HCT116 (cell line): Measurements from ENCODE around the gene IFT122. TPM values are rescaled to one million over a fixed set of nuclear protein-coding genes. Genes with fewer than 3 reads are reported as not detected.
"Not testable (repeated sequence)": the region's sequence is repeated elsewhere in the genome, so short reads cannot be mapped to it uniquely, and the experiment has no call there.

ENCODE experiments used
- ATAC-seq: fragments of 200-7000 bp; cut with Tn5 transposase; 2 replicates; pipeline ENCODE4 v1.9.1; 2020; ENCODE audit warnings: mild to moderate bottlenecking, moderate library complexity
- BruUV-seq: library from RNA; stranded (reverse); fragments of 400-500 nt; replicated peaks from 2 replicates; lab custom pipeline; 2021; lab: Mats Ljungman, UMichigan
- CTCF ChIA-PET: fragments of 300-600 bp; sonication (Branson Sonifier 250); formaldehyde crosslinking; loops from one replicate; lab custom pipeline; 2021; ENCODE audit warnings: antibody characterized with exemption; lab: Charles Lee
- POLR2A ChIA-PET: fragments of 300-600, 350-600 bp; sonication (Branson Sonifier 250); formaldehyde crosslinking; loops from one replicate; lab custom pipeline; 2021; ENCODE audit warnings: antibody characterized with exemption; lab: Charles Lee
- RAD21 ChIA-PET, 2 experiments: fragments of 300-600 bp; sonication (Branson Sonifier 250); formaldehyde crosslinking; loops; one replicate each; lab custom pipeline; 2023; ENCODE audit warnings: low total read pairs in 2 of 2; ENCODE audit not compliant: uncharacterized antibody in 2 of 2, unreplicated experiment in 2 of 2, low non-redundant PET in 1 of 2; lab: Charles Lee
- DNase-seq: peaks from one replicate; pipeline ENCODE4 v3.0.0-alpha.2; 2010; ENCODE audit warnings: low read depth, low spot score
- H2AFZ ChIP-seq: fragments of 200-600 bp; shearing (Covaris generic), sonication (generic); 2 replicates; pipeline ENCODE4 v1.6.1; 2017; ENCODE audit warnings: low read depth, mixed run types, mixed read lengths, antibody characterized with exemption, low read length; ENCODE audit not compliant: poor library complexity, severe bottlenecking
- H3K27ac ChIP-seq: 2 replicates; pipeline ENCODE4 v1.5.1; 2012; ENCODE audit warnings: low read depth, low read length
- H3K27me3 ChIP-seq: fragments of 200-600 bp; sonication (generic); 2 replicates; pipeline ENCODE4 v1.6.1; 2016; ENCODE audit warnings: mixed run types, low read length, mixed read lengths; ENCODE audit not compliant: insufficient read depth
- H3K36me3 ChIP-seq, 2 experiments: fragments of 200-500 bp in 1 of 2; fragments of 200-600 bp in 1 of 2; sonication (Bioruptor generic) in 1 of 2; sonication (generic) in 1 of 2; 2 replicates each; pipeline versions ENCODE4 v1.5.1 to v1.6.1; 2014 to 2016; ENCODE audit warnings: low read length in 2 of 2, inconsistent platforms in 1 of 2, mixed read lengths in 1 of 2, mixed run types in 1 of 2; ENCODE audit not compliant: insufficient read depth in 2 of 2, control insufficient read depth in 1 of 2
- H3K4me1 ChIP-seq, 2 experiments: fragments of 200-600 bp in 1 of 2; sonication (generic) in 1 of 2; 2 replicates each; pipeline versions ENCODE4 v1.5.1 to v1.6.1; 2012 to 2017; ENCODE audit warnings: low read length in 2 of 2, inconsistent platforms in 1 of 2, mild to moderate bottlenecking in 1 of 2, mixed read lengths in 1 of 2, mixed run types in 1 of 2, moderate library complexity in 1 of 2; ENCODE audit not compliant: insufficient read depth in 2 of 2, control insufficient read depth in 1 of 2
- H3K4me2 ChIP-seq: fragments of 200-600 bp; sonication (generic); 2 replicates; pipeline ENCODE4 v1.6.1; 2017; ENCODE audit warnings: mixed run types, low read length, mixed read lengths
- H3K4me3 ChIP-seq, 2 experiments: fragments of 200-600 bp in 1 of 2; sonication (generic) in 1 of 2; replicated peaks in 1 of 2; 2 replicates each; pipeline ENCODE4 v1.5.1; 2011 to 2016; ENCODE audit warnings: low read length in 2 of 2, control low read depth in 1 of 2, low read depth in 1 of 2, mild to moderate bottlenecking in 1 of 2, mixed read lengths in 1 of 2, mixed run types in 1 of 2
- H3K79me2 ChIP-seq: fragments of 200-600 bp; sonication (generic); 2 replicates; pipeline ENCODE4 v1.6.1; 2017; ENCODE audit warnings: mild to moderate bottlenecking, mixed run types, low read length, moderate library complexity, mixed read lengths; ENCODE audit not compliant: insufficient read depth
- H3K9ac ChIP-seq: fragments of 200-600 bp; sonication (generic); 2 replicates; pipeline ENCODE4 v1.6.1; 2016; ENCODE audit warnings: low read length, mixed read lengths
- H3K9me2 ChIP-seq: fragments of 200-600 bp; sonication (generic), shearing (Covaris generic); 2 replicates; pipeline ENCODE4 v1.6.1; 2017; ENCODE audit warnings: mixed run types, mild to moderate bottlenecking, moderate library complexity; ENCODE audit not compliant: insufficient read depth
- H3K9me3 ChIP-seq, 2 experiments: fragments of 200-500 bp in 1 of 2; fragments of 200-600 bp in 1 of 2; sonication (Bioruptor generic) in 1 of 2; sonication (generic) in 1 of 2; 2 replicates each; pipeline ENCODE4 v1.6.1; 2014 to 2017; ENCODE audit warnings: low read length in 2 of 2, mixed read lengths in 2 of 2, inconsistent platforms in 1 of 2, low read depth in 1 of 2, mild to moderate bottlenecking in 1 of 2, mixed run types in 1 of 2, moderate library complexity in 1 of 2; ENCODE audit not compliant: control insufficient read depth in 1 of 2, insufficient read depth in 1 of 2
- H4K20me1 ChIP-seq: fragments of 200-600 bp; sonication (generic), shearing (Covaris generic); 2 replicates; pipeline ENCODE4 v1.6.1; 2017; ENCODE audit warnings: mixed run types, mild to moderate bottlenecking, moderate library complexity; ENCODE audit not compliant: insufficient read depth
- CBX3 ChIP-seq: IDR thresholded peaks from 2 replicates; pipeline ENCODE4 v1.6.1; 2012; ENCODE audit warnings: low read depth
- CEBPB ChIP-seq: IDR thresholded peaks from 2 replicates; pipeline ENCODE4 v1.6.1; 2012; ENCODE audit warnings: low read depth
- EGR1 ChIP-seq: IDR thresholded peaks from 2 replicates; pipeline ENCODE4 v1.6.1; 2012; ENCODE audit warnings: low read depth
- EZH2 ChIP-seq: fragments of 200-600 bp; sonication (generic); IDR thresholded peaks from 2 replicates; pipeline ENCODE4 v1.6.1; 2017; ENCODE audit warnings: antibody characterized with exemption, mixed run types
- EZH2phosphoT487 ChIP-seq: fragments of 200-600 bp; IDR thresholded peaks from 2 replicates; pipeline ENCODE4 v1.6.1; 2018; ENCODE audit warnings: antibody characterized with exemption, borderline replicate concordance
- POLR2AphosphoS5 ChIP-seq: IDR thresholded peaks from 2 replicates; pipeline ENCODE4 v1.6.1; 2011; ENCODE audit warnings: mild to moderate bottlenecking, low read depth, low read length, moderate library complexity
- SRF ChIP-seq: IDR thresholded peaks from 2 replicates; pipeline ENCODE4 v1.6.1; 2012; ENCODE audit warnings: low read depth
- TCF7L2 ChIP-seq: IDR thresholded peaks from 2 replicates; pipeline ENCODE4 v1.7.0; 2011; ENCODE audit warnings: borderline replicate concordance, inconsistent platforms; ENCODE audit not compliant: insufficient read depth, insufficient read length; ENCODE audit errors: extremely low read depth
- ZNF274 ChIP-seq: fragments of 200-500 bp; sonication (Bioruptor generic); IDR thresholded peaks from 2 replicates; pipeline ENCODE4 v1.6.1; 2014; ENCODE audit warnings: mild to moderate bottlenecking, low read depth, low read length, inconsistent platforms
- intact Hi-C: fragments of 100-400 bp; cut with micrococcal nuclease; formaldehyde crosslinking; loops from 2 replicates; pipeline ENCODE4 v1.10.0; 2022
- total RNA-seq: library from RNA; stranded (reverse); gene quantifications from one replicate; pipeline ENCODE4 v1.2.1, GENCODE V29; 2021; ENCODE audit not compliant: unreplicated experiment
- TF ChIP-seq, protein P1 (sequence below): IDR thresholded peaks from 2 replicates; pipeline ENCODE4 v1.6.1; 2012; ENCODE audit warnings: low read depth
- TF ChIP-seq, protein P2 (sequence below): IDR thresholded peaks from 2 replicates; pipeline ENCODE4 v1.6.1; 2012

Gene IFT122
- total RNA-seq, 1 experiment from 2014 or later = 21.4 TPM

DNA sequence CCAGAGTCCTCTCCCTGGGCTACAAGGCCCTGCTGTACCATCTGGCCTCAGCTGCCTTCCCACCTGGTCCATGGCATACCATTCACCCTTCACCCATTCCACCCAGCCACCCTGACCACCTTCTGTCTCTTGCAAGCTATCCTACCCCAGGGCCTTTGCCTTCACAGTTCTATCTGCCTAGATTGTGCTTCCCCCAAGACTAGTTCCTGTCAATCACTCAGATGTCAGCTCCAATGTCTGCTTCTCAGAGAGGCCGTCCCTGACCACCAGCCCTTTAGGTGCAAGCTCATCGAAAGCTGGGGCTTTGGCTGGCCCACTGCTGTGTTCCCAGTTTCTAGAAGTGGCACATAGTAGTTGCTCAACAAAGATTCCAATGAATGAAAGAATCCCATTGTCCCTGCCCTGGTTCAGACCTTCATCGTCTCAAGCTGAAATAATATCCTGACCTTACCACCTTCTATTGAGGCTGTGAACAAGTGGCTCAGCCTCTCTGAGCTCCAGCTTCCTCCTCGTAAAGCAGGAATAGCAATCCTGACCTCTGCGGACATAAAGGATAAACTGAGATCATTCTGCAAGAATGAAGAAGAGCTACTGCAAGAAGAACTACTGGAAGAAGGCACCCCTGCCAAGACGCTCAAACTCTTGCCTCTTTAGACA lies 27.4 kb upstream of the IFT122 start (continued):
- TF ChIP-seq, protein P1, sequence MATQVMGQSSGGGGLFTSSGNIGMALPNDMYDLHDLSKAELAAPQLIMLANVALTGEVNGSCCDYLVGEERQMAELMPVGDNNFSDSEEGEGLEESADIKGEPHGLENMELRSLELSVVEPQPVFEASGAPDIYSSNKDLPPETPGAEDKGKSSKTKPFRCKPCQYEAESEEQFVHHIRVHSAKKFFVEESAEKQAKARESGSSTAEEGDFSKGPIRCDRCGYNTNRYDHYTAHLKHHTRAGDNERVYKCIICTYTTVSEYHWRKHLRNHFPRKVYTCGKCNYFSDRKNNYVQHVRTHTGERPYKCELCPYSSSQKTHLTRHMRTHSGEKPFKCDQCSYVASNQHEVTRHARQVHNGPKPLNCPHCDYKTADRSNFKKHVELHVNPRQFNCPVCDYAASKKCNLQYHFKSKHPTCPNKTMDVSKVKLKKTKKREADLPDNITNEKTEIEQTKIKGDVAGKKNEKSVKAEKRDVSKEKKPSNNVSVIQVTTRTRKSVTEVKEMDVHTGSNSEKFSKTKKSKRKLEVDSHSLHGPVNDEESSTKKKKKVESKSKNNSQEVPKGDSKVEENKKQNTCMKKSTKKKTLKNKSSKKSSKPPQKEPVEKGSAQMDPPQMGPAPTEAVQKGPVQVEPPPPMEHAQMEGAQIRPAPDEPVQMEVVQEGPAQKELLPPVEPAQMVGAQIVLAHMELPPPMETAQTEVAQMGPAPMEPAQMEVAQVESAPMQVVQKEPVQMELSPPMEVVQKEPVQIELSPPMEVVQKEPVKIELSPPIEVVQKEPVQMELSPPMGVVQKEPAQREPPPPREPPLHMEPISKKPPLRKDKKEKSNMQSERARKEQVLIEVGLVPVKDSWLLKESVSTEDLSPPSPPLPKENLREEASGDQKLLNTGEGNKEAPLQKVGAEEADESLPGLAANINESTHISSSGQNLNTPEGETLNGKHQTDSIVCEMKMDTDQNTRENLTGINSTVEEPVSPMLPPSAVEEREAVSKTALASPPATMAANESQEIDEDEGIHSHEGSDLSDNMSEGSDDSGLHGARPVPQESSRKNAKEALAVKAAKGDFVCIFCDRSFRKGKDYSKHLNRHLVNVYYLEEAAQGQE = no peak
- TF ChIP-seq POLR2AphosphoS5 = no peak
- no peak for TF ChIP-seq CEBPB
- no peak for TF ChIP-seq EZH2phosphoT487
- no peak for TF ChIP-seq TCF7L2
- TF ChIP-seq EGR1 = no peak
- TF ChIP-seq EZH2 = no peak
- no peak for TF ChIP-seq ZNF274
- no peak for TF ChIP-seq CBX3
- no peak for TF ChIP-seq SRF
- TF ChIP-seq, protein P2, sequence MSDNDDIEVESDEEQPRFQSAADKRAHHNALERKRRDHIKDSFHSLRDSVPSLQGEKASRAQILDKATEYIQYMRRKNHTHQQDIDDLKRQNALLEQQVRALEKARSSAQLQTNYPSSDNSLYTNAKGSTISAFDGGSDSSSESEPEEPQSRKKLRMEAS = no peak

DNA sequence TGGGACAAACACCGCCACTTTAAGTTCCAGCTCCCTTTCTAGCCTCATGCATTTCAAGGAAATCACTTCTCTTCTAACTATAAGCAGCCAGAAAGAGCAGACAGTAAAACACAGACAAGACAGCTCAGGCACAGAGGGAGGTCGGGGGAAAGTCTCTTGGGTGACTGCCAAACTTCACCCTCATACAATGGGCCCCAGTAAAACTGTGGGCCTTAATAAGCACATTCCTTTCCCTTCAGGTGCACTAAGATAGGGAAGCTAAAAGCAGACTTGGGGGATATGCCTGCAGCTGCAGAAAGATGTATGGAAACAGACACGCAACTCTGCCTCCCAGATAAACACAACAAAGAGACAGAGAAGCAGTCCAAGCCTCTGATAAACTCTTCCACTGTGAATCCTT lies 26.8 kb upstream of the IFT122 start:
- DNase-seq, H3K27me3 ChIP-seq, BruUV-seq, H3K27ac ChIP-seq, H3K9me2 ChIP-seq, H4K20me1 ChIP-seq, intact Hi-C loops, ATAC-seq, H3K4me3 ChIP-seq, H3K4me2 ChIP-seq, H2AFZ ChIP-seq, H3K36me3 ChIP-seq, POLR2A ChIA-PET, H3K9ac ChIP-seq, H3K4me1 ChIP-seq, RAD21 ChIA-PET, H3K9me3 ChIP-seq, H3K79me2 ChIP-seq: not testable (repeated sequence)
- CTCF ChIA-PET = interaction anchor here (1.1 kb wide), 1 partner anchor 692 kb away, joined by 3 read pairs; no protein-coding TSS in a partner anchor
